Kidney (tissue), 14 donors: ENCODE results near the gene CNOT8. TPM values are rescaled to one million over a fixed set of nuclear protein-coding genes. Genes with fewer than 3 reads are reported as not detected.

ENCODE experiments used
- DNase-seq, 5 donors: peaks; one replicate each; pipeline ENCODE4 v3.0.0-alpha.2; 2013 to 2020
- FAIRE-seq: peaks from 2 replicates; lab custom pipeline; 2012; peaks lifted over from hg19 to GRCh38; lab: Jason Lieb, UNC
- H3K27ac ChIP-seq, 2 donors: one replicate each; pipeline ENCODE4 v1.7.0; 2013; ENCODE audit warnings: low read depth in 2 of 2, low read length in 2 of 2, inconsistent platforms in 1 of 2
- H3K27me3 ChIP-seq: one replicate; pipeline ENCODE4 v1.7.1; 2013; ENCODE audit warnings: low read length, inconsistent platforms; ENCODE audit not compliant: control insufficient read depth, insufficient read depth
- H3K36me3 ChIP-seq, 3 donors: one replicate each; pipeline versions ENCODE4 v1.7.0 to v1.7.1; 2013; ENCODE audit warnings: low read length in 3 of 3, control low read depth in 1 of 3, inconsistent platforms in 1 of 3; ENCODE audit not compliant: insufficient read depth in 3 of 3, control insufficient read depth in 2 of 3
- H3K4me1 ChIP-seq, 3 donors: one replicate each; pipeline versions ENCODE4 v1.7.0 to v1.7.1; 2013; ENCODE audit warnings: low read length in 3 of 3, inconsistent platforms in 1 of 3, low read depth in 1 of 3; ENCODE audit not compliant: control insufficient read depth in 2 of 3, insufficient read depth in 2 of 3
- H3K4me3 ChIP-seq, 3 donors: one replicate each; pipeline versions ENCODE4 v1.7.0 to v1.8.1; 2013; ENCODE audit warnings: low read length in 3 of 3, control low read depth in 1 of 3, inconsistent platforms in 1 of 3
- H3K9ac ChIP-seq, 3 donors: one replicate each; pipeline versions ENCODE4 v1.7.0 to v1.7.1; 2013; ENCODE audit warnings: low read length in 3 of 3, control low read depth in 1 of 3, inconsistent platforms in 1 of 3
- H3K9me3 ChIP-seq, 3 donors: one replicate each; pipeline versions ENCODE4 v1.7.0 to v1.7.1; 2013; ENCODE audit warnings: low read length in 3 of 3, control low read depth in 1 of 3, inconsistent platforms in 1 of 3; ENCODE audit not compliant: control insufficient read depth in 2 of 3, insufficient read depth in 1 of 3
- CTCF ChIP-seq: IDR thresholded peaks from 3 replicates; pipeline ENCODE4 v1.5.1; 2012; ENCODE audit warnings: mild to moderate bottlenecking, moderate library complexity, borderline replicate concordance; ENCODE audit not compliant: insufficient read depth; ENCODE audit errors: extremely low read depth
- intact Hi-C: fragments of 100-400 bp; cut with DNase I; formaldehyde crosslinking; loops from one replicate; pipeline ENCODE4 v1.11.1; 2022
- polyA plus RNA-seq: library from polyadenylated mRNA; stranded (reverse); fragments of 350-450 nt; fragmentation: Illumina TruSeq; extraction: RNeasy Lipid Tissue Mini Kit (QIAGEN cat#74804); gene quantifications from one replicate; pipeline ENCODE4 v1.2.3, GENCODE V29; 2014; ENCODE audit warnings: low read depth, low replicate concordance; ENCODE audit not compliant: insufficient read depth
- total RNA-seq: library from RNA; stranded (reverse); fragmentation: NEBNext Ultra II Directional; extraction: Animal tissue kit (Norgen Biotek cat#: 25700); gene quantifications from one replicate; pipeline ENCODE4 v1.2.1, GENCODE V29; 2021
- donor health status: control.
- donor health status: control.
- donor health status: control.
- donor health status: control.
- donor health status: control.
- donor health status: DM: yes; HTN: yes; CAD: no.
- donor health status: Normal renal cell carcinoma (clear cell type).

Gene CNOT8
- total and polyA plus RNA-seq, 2 donors from 2014 or later: 28.4 to 40.4 TPM

GRCh38 chr5:154841273-154841661, 17.2 kb upstream of the CNOT8 start:
- TF ChIP-seq CTCF: no peak
- H3K9ac ChIP-seq: no peak overlapping the region
- peaks cover 0 to 2% (median 0%) of the 10 kb centered on the region in 3 donors for H3K36me3 ChIP-seq
- H3K27ac ChIP-seq: no peak overlapping the region
- H3K27me3 ChIP-seq: no peaks in the 10 kb centered on the region
- no peak overlapping the region for H3K4me3 ChIP-seq
- DNase-seq (no peak), FAIRE-seq (no peak)
- intact Hi-C loops: no loop called here
- H3K9me3 ChIP-seq: no peaks in the 10 kb centered on the region
- peaks cover 0 to 6% (median 0%) of the 10 kb centered on the region in 3 donors for H3K4me1 ChIP-seq

DNA sequence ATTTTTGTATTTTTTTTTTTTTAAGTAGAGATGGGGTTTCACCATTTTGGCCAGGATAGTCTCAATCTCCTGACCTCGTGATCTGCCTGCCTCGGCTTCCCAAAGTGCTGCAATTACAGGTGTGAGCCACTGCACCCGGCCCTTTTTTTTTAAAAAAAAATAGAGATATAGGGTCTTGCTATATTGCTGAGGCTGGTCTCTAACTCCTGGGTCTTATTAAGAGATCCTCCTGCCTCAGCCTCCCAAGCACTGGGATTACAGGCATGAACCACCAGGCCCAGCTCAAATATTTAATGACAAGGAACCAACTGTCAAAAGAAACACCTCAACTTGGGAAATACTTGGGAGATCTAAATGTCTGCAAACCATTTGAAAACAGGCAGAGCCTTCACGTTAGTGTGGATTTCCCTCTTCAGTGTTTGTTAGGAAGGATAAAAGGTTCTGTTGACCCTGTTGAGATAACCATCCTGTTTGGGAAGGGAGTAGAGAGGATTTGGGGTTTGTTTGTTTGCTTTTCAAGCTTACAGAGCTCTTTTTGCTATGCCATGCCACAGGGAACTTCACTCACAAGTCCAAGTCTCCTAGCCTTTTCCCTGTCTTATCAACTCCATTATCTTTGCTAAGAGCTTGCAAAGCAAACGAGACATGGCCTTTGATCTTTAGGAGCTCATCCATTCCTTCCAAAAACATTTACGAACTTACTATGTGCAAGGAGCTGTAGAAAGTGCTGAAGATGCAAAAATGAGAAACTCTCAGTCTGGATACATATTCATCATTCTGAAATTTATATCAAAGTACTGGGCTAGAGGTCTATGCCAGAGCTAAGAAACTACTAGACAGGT, 15.5 kb upstream of the CNOT8 start:
- no peak overlapping the region for H3K9ac ChIP-seq
- FAIRE-seq (no peak), DNase-seq (no peak)
- H3K4me1 ChIP-seq: peaks cover 0 to 6% (median 0%) of the 10 kb centered on the region in 3 donors
- TF ChIP-seq CTCF: no peak
- no peaks in the 10 kb centered on the region for H3K36me3 ChIP-seq
- no peaks in the 10 kb centered on the region for H3K27me3 ChIP-seq
- H3K4me3 ChIP-seq: no peak overlapping the region
- H3K27ac ChIP-seq: no peak overlapping the region
- no peaks in the 10 kb centered on the region for H3K9me3 ChIP-seq
- intact Hi-C loops: no loop called here

GRCh38 chr5:154844809-154845208, 13.6 kb upstream of the CNOT8 start:
- no peaks in the 10 kb centered on the region for H3K27me3 ChIP-seq
- FAIRE-seq (no peak), DNase-seq (no peak)
- intact Hi-C loops: no loop called here
- peaks cover 0 to 11% (median 7%) of the 10 kb centered on the region in 3 donors for H3K4me1 ChIP-seq
- H3K4me3 ChIP-seq: no peak overlapping the region
- no peak for TF ChIP-seq CTCF
- no peaks in the 10 kb centered on the region for H3K36me3 ChIP-seq
- H3K9me3 ChIP-seq: no peaks in the 10 kb centered on the region
- no peak overlapping the region for H3K27ac ChIP-seq
- H3K9ac ChIP-seq: no peak overlapping the region
